Heart left ventricle (tissue), 13 donors: ENCODE data around the gene ADM.

Experiments
- CTCF ChIP-seq, 12 donors: fragments of 200-600 bp; sonication (generic) in 4 of 12; IDR thresholded peaks; one replicate each; pipeline versions ENCODE4 v1.5.0 to v1.8.0; 2018 to 2022; ENCODE audit warnings: antibody characterized with exemption in 12 of 12, mild to moderate bottlenecking in 5 of 12
- POLR2A ChIP-seq, 2 donors: fragments of 450-650 bp; IDR thresholded peaks; one replicate each; pipeline ENCODE4 v1.6.1; 2017; ENCODE audit warnings: antibody characterized with exemption in 2 of 2, mild to moderate bottlenecking in 2 of 2, moderate library complexity in 2 of 2
- donor health status: ischemic (EF 13 %, LVEDD 7.1; RV severe dilation, severe dysfunction).
- donor health status: DM: no; HTN: yes; CAD: no.
- donor health status: DM: no; HTN: no; CAD: no.
- donor health status: ischemic (EF 25% LVEDD 6.9; RV normal size, moderate dysfunction).
- donor health status: ischemic (EF 25% LVEDD 5.7; RV mildly dilated, moderate dysfunction).
- donor health status: ischemic (EF 35%, LVEDD 5.7; RV mildly dilated, moderate dysfunction).
- donor health status: nonischemic (EF 11% LVEDD 7.7; RV severe dilation, severe dysfunction).
- donor health status: DM: yes; HTN: yes; CAD: no.
- donor health status: PGD.
- donor health status: ischemic (EF 29% LVEDD 5.4; RV normal size, mild dysfunction).
- donor health status: nonischemic (EF 23%, LVEDD 6.1; RV moderate dilation, normal function).

- TF ChIP-seq CTCF (IDR thresholded peaks at IDR 0.05): no peak
- TF ChIP-seq POLR2A (IDR thresholded peaks at IDR 0.05): peak in 1 of 2 donors; percentile 62
Measured at GRCh38 chr11:10293423-10294289, 11.2 kb upstream of the ADM start, which contains the start of gene SBF2.
